ENCODE measurements around the gene AGBL5.

Gene AGBL5

DNA sequence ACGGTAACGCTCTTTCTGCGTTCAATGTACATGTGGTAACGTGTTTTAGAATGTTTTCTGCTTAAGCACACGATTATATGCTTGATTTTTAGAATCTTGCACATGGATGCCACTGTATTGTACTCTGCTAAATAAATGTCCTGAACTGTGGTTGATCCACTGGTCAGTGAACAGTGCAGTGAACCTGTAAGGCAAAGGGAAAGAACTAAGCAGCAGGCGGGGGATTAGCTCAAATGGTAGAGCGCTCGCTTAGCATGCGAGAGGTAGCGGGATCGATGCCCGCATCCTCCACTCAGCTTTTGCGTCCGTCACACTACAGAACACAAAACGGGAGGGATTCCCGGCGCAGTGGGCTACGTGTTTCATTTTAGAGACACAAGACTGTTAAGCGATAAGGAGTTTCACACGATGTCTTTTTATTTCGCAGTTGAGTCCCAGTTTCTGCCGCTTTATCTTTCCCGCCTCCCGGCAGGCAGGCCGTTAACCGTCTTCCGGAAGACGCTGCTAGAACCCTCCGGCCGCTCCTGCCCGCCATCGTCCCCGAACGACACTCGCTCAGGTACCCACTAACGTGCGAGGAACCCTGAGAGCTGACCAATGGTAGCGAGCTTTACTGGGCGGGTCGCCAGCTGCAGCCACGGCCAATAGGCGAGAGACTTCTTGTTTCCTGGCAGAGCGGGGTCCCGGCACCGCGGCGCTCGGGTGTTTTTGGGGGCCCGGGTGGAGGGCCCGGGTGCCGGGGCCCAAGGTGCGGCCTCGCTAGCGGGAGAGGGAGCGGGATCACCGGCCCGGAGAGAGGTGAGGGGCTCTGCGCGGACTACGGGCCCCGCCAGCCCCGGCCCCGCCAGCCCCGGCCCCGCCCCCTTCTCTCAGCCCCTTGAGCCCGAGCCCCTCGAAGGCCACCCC is at the start of gene AGBL5:
Gene AGBL5 (plus strand): TSS at position 673 of the 906 bp plus-strand sequence. CDS start 1,291 bp downstream, outside the sequence.
- DNase-seq (ENCODE audit: low read depth, low spot score): peak; percentile 81

GRCh38 chr2:27001950-27002349 is 49.5 kb upstream of the AGBL5 start:
- no peak for DNase-seq (ENCODE audit: low read depth, low spot score)

DNA sequence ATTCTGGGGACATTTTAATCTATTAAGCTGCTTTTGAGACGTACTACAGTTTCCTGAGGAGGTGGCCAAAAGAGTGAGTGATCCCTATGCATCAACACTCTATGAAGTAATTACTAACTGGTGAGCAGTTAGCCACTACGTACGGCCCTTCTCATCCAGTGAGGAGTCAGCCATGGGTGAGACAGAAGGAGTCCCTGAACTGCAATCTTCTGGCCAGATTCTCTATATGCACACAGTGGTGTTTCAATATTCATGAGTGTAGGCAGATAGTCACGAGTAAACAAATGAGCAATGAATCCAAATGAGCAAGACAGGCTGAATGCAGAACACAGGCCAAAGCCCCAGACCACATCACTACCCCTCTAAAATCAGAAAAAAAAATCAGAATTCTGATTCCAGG is 48.5 kb upstream of the AGBL5 start:
- no peak for DNase-seq (ENCODE audit: low read depth, low spot score)

- no peak for DNase-seq (ENCODE audit: low read depth, low spot score)
These were observed 47.6 kb upstream of the AGBL5 start for GRCh38 chr2:27003857-27004256.

DNA sequence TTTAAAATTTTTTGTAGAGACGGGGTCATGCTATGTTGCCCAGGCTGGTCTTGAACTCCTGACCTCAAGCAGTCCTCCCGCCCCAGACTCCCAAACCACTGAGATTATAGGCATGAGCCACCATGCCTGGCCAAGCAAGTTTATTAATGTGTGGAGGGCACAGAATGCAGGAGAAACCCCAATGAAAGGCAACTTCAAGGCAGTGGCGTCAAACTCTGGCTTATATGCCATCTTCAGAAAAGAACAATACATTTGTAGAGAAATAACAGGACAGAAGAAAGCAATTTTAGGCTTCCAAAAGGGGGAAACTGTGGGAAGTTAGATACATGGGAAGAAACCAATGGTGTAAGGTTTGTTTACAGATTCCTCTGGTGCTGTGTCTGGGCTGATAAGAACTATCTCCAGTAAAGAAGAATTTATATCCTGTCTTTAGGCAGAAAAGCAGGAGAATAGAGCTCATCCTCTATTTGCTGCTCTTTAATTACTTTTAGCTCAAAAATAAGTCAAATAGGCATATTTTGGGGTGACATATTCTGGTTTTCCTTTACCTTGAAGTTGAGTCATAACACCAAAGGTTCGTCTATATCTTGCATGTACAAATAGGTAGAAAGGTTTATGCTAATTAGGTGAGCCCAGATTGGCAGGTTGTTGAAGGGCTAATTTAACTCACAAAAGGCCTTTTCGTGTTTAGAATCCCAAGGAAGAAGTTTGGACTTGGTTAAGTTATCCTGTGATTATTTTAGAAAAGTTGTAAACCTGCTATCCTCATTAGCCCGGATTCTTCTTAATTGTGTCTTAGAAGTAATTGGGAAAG is 44.7 kb upstream of the AGBL5 start:
- DNase-seq (ENCODE audit: low read depth, low spot score): no peak

- no peak for DNase-seq (ENCODE audit: low read depth, low spot score)
These were observed 43.8 kb upstream of the AGBL5 start for GRCh38 chr2:27007416-27008374.

DNA sequence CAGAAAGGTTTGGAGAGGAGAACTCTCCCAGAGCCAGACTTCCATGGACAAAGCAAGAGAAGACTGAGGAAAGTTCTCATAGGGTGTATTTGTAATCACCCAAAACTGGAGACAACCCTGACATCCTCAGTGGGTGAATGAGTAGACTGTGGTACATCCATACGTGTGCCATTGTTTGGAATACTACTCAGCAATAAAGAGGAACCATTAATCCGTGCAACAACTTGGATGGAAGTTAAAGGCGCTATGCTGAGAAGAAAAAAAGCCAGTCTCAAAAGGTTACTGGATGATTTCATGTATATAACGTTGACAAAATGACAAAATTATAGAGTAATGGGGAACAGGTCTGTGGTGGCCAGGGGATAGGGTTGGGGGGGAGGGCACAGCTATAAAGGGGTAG is 42.8 kb upstream of the AGBL5 start:
- DNase-seq (ENCODE audit: low read depth, low spot score): no peak

DNA sequence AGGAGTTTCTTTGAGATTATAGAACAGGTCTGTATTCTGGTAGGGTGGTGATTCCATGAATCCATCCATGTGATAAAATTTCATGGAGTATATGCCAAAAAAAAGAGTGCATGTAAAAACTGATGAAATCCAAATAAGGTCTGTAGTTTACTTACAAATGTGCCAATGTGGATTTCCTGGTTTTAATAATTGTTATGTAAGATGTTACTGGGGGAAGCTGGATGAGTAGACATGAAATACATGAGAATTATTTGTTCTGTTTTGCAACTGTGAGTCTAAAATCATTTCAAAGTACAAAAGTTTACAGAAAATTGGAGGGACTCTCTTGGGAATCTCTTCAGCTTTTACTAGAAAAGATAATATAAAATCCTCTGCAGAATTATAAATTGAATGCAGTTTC is 42.4 kb upstream of the AGBL5 start:
- DNase-seq (ENCODE audit: low read depth, low spot score): no peak

DNA sequence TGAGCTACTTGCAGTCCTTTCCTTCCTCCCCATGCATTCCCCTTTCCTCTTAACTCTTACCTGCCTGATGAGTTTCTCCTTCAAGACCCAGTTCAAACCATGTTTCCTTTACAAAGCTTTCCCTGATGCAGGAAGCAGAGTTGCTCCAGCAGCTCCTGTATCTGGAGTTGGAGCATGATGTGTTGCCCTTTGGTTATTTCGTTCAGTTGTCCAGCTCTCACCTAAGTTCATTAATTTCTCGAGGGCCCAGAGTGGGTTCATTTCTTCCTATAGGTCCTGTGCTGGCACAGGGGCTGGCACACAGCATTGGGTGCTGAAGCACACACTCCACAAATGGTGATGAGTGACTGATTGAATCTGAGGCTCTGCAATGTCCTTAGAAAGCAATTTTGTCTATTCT is 41.8 kb upstream of the AGBL5 start:
- DNase-seq (ENCODE audit: low read depth, low spot score): no peak

DNA sequence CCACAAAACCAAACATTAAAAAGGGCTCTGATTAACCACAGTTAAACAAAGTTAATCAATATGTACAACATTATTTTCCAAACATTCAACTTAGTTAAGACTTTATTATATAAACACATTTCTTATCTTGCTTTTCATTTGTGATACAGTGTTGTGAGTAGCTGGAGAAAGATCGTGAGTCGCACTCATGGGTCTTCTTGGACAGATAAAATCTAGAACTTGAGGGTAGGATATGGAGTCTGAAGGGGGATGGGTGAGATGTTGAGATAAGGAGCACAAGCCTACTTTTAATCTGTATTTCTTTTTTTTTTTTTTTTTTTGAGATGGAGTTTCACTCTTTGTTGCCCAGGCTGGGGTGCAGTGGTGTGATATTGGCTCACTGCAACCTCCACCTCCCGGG is 41.3 kb upstream of the AGBL5 start:
- DNase-seq (ENCODE audit: low read depth, low spot score): no peak

GRCh38 chr2:27013738-27014137 is 37.7 kb upstream of the AGBL5 start:
- DNase-seq (ENCODE audit: low read depth, low spot score): no peak

- DNase-seq (ENCODE audit: low read depth, low spot score): no peak
These were observed 36.6 kb upstream of the AGBL5 start for GRCh38 chr2:27014771-27015433.

- DNase-seq (ENCODE audit: low read depth, low spot score): no peak
These were observed 34.6 kb upstream of the AGBL5 start for GRCh38 chr2:27016801-27017325.

DNA sequence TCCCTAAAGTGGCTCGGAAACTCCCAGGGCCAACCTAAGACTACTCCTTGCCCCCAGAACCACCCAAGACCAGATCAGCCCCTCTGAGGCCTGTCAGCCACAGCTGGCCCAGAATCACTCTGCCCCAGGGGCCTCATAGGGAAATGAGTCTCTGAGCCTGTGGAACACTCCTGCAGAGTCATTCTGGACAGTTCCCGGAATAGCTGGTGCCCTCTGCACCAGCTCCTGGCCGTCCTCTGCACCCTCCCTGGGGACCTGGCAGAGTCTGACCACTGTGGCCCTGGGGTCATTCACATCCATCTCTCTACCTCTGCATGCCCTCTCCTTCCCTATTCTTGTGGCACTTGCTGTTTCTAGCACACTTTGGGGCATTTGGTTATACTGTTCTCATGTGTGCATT is 33.3 kb upstream of the AGBL5 start:
- DNase-seq (ENCODE audit: low read depth, low spot score): no peak

DNA sequence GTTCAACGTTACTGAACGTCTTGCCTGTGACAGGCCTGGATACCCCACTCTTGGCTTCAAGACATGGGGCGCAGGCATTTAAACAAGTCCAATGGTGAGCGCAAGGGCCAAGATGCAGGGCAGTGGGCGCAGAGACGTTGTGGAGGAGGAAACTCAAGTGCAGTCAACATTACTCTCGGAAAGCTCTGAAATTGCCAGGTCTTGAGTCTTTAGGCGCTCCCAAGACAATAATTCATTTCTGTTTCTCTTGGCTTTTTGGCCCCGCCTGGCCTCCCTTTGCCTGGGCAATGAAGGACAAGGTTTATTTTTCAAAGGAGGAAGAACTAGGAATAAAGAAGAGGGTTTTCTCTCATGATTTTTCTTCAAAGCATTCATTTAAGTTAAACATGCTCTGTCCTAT is 32.0 kb upstream of the AGBL5 start:
- DNase-seq (ENCODE audit: low read depth, low spot score): no peak

GRCh38 chr2:27019931-27020855 is 31.3 kb upstream of the AGBL5 start:
- DNase-seq (ENCODE audit: low read depth, low spot score): no peak

DNA sequence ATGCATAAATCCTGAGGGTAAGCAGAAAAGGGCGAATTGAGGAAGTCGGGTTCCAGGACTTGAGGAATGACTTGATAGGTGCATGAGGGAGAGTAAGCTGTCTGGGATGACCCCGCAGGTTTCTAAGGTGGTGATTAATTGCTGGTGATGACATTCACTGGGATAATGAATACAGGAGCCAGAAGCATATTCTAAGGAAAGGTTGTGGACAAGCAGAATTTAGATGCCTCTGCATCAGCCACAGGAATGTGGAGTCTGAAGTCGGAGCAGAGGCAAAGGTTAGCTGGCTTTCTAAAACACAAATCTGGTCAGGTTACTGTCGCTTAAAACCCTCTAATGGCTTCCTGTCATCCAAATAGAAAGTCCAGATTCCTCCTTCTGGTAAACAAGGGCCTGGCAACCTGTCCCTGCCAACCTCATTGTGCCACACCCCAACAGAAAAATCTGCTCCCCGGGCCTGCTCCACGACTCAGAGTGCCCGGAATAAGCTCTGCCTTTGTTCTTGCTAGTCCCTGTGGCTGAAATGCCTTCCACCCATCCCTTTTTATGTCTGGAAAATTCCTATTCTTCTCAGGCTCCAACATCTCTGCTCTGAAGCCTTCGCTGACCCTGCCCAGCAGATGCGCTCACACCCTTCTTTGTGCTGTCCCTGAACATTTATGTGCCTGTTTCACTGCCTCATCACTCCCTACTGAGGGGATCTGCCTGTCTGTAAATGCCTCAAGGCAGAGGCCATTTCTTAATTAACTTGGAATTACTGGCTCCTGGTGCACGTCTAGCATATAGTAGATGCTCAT is 30.0 kb upstream of the AGBL5 start:
- DNase-seq (ENCODE audit: low read depth, low spot score): no peak

DNA sequence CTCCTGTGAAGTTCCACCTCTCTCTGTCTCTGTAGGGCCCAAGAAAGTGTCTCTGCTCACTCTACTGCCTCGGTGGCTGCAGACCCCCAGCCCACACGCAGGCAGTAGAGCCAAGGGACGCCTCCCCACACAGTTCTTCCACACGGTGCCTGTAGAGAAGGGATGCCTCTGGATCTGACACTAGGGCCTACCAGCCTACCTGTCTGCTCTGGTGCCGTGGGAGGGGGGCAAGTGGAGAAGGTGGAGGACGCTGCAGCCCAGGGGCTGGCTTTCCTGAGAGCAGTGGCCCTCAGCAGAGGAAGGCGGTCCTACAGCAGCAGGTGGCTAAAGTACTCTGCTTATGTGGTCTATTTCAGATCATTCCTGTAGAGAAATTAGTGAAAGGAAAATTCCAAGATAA is 27.7 kb upstream of the AGBL5 start:
- no peak for DNase-seq (ENCODE audit: low read depth, low spot score)

DNA sequence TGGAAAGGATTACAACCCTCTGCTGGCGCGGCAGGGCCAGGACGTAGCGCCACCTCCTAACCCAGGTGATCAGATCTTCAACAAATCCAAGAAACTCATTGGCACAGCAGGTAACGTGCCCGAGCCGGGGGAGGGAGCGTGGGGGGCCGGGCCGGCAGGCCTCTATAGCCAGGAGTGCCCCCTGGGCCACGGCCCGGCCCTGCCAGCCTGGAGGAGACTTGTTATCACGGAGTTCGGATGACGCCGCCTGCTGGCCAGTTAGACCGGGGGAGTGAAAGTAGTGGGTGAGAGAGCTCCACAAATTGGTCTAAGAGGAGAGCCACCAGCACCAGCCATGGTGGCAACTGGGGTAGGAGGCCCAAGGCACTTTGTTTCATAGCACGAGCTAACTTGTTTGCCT is 27.3 kb upstream of the AGBL5 start:
- DNase-seq (ENCODE audit: low read depth, low spot score): no peak
